GM18873 (cell line): ENCODE data around the gene SRY.
"Not testable (repeated sequence)": the region's sequence is repeated elsewhere in the genome, so short reads cannot be mapped to it uniquely, and the experiment has no call there.

ENCODE experiments used
- ATAC-seq: cut with Tn5 transposase; IDR thresholded peaks from one replicate; pipeline ENCODE4 v1.9.1; 2021; ENCODE audit warnings: mild to moderate bottlenecking, moderate library complexity, moderate number of reproducible peaks; ENCODE audit not compliant: unreplicated experiment, low FRiP score

The SRY gene

DNA sequence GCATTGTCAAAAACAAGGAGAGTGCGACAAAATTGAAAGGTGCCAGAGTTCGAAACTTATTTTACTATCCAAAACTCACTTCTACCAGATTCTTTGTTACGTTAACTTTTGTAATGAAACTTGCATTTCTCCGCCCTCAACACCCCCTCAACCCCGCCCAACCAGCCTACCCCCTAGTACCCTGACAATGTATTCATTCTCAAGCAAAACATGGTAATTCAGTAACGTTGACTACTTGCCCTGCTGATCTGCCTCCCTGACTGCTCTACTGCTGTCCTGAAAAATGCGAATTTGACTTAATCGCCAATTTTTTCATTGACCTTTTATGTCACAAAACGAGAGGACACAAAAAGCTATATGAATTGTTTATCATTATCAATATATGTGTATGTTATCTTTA is at the start of gene SRY:
Gene SRY, minus strand, starts transcription at position 83 of the 400 bp plus-strand sequence. Its CDS starts 79 bp downstream, at position 4.
- ATAC-seq: no peak

DNA sequence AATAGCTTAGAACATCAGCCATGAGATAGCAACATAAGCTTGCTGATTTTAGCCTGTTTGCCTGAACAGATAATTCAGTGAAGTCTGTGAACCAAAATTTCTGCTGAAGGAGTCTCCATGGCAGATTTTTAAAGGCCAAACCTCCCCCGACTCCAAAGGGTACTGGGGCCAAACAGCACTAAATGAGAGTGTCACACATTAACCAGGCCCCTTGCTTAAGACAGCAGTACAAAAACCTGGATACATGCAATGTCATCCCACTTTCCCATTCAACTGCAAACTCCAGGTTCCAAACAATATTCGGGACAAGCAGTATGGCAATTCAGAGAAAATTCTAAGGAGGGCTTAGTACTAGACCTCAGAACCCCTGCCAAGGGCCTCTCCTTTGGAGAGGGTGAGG is 49.6 kb upstream of the SRY start:
- ATAC-seq: no peak

DNA sequence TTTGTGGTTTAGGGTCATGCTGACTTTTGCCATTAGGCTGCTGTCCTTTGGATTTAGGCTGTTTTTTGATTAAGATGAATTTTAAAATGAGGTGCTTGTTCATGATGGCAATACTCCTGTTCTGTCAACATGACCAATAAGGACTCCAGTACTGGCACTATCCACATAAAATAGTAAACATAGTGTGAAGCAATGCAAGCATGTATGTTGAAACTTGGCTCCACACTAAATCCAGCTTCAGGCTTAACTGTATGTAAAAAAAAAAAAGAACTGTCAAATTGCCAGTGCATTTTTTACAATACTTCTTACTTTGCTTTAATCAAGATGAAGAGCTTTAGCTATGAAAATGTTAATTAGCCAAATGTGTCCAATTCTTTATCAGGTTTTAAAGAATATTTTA is 47.7 kb upstream of the SRY start:
- ATAC-seq: no peak

DNA sequence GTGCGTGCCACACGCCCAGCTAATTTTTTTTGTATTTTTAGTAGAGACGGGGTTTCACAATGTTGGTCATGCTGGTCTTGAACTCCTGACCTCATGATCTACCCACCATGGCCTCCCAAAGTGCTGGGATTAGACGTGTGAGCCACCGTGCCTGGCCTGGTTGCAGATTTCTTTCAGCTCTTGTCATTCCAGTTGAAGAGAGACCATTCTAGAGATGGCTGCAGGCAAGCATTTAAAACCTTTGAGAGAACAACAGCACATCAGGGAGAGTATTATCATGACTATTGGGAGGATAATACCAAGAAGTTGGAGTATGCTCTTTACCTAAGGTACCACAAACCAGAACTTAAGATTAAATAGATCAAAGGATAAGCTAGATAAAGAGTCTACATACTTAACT is 41.0 kb upstream of the SRY start:
- ATAC-seq: no peak

DNA sequence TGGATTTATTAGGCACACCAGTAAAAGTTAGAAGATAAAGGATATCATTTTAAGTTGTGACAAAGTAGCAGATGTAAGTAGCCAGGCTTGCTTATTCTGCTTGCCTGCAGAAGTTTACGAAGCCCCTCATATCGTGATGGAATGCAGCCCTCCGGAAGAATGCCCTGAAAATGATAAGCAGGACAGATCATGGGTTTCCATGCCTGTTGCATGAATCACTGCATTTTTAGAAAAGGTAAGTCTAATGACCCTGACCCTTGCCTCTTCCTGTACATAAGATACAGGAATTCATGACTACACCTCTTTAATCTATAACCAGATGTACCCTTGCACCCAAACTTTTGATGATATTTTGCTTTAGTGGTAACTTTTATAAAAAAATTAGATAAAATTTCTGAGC is 37.0 kb upstream of the SRY start:
- ATAC-seq: no peak

DNA sequence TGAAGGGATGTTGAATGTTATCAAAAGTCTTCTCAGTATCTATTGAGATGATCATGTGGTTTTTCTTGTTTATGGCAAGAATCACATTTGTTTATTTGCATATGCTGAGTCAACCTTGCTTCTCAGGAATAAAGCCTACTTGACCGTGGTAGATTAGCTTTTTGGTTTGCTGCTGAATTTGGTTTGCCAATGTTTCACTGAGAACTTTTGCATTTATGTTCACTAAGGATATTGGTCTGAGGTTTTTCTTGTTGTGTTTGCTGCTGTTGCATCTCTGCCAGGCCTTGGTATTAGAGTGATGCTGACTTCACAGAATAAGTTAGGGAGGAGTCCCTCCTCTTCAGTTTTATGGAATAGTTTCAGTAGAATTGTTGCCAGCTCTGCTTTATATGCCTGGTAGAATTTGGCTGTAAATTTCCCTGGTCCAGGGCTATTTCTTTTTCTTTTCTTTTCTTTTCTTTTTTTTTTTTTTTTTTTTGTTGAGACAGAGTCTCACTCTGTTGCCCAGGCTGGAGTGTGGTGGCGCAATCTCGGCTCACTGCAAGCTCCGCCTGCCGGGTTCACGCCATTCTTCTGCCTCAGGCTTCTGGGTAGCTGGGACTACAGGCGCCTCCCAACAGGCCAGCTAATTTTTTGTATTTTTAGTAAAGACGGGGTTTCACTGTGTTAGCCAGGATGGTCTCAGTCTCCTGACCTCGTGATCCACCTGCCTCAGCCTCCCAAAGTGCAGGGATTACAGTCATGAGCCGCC is 29.8 kb upstream of the SRY start:
- not testable (repeated sequence) for ATAC-seq

DNA sequence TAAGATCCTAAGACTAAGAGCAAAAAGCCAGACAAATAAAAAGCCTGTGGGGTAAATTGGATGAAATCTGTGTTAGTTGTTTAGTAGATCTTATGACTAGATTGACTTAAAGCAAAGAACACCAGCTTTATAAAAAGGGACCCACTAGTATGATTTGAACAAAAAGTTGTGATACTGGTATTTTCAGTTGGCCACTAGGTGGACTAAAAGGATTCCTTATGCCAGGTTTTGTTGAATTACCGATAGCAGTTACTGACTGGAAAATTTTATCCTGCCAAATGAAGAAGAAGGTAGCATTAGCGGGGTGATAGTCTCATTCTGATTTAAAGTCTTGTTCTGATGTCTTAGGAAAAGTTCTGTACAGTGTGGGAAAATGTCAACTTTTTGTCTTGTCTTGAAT is 12.8 kb upstream of the SRY start:
- ATAC-seq: no peak

DNA sequence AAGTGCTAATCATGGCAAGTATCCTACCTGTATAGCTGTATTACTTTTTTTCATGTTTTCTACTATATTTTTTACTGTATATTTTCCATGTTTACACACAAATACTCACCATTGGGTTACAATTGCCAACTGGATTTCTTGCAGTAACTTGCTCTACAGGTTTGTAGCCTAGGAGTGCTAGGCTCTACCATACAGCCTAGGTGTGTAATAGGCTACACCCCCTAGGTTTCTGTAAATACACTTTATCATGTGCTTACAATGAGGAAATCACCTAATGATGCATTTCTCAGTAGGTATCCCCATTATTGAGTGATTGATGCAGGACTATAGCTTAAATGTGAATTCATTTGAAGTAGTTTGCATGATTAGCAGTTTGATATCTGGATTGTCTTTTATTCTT is 10.5 kb upstream of the SRY start:
- ATAC-seq: no peak

DNA sequence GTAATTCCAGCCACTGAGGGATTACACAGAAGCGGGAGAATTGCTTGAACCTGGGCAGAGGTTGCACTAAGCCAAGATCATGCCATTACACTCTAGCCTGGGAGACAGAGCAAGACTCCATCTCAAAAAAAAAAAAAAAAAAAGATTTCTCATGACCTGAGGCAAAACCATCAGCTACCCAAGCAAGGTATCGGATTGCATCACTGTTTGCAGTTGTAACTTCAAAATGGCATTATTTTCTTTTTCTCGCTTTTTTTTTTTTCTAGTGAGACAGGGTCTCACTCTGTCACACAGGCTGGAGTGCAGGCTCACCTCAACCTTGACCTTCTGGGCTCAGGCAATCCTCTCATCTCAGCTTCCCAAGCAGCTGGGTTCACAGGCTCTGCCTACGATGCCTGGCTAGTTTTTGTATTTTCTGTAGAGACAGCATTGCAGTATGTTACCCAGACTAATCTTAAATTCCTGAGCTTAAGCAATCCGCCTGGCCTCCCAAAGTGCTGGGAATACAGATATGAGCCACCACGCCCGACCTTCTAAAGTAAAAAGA is 9.6 kb upstream of the SRY start:
- ATAC-seq: no peak

DNA sequence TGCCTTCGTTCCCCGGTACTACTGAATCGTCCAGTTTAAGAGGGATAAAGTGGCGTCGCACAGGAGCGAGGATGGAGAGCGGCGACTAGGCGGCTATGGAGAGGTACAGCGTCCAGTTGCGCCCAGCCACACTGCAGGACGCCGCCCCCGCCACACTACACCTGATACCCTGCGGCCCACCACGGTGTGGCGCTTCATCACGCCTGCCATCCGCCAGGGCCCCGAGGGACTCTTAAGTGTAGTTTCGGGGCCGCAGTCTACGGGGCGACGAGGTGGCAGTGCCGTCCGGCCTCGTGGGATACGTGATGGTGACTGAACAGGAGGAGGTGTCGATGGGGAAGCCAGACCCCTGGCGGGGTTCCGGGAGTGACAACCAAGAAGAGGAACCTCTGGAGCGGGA is 2.3 kb upstream of the SRY start:
- ATAC-seq: no peak

DNA sequence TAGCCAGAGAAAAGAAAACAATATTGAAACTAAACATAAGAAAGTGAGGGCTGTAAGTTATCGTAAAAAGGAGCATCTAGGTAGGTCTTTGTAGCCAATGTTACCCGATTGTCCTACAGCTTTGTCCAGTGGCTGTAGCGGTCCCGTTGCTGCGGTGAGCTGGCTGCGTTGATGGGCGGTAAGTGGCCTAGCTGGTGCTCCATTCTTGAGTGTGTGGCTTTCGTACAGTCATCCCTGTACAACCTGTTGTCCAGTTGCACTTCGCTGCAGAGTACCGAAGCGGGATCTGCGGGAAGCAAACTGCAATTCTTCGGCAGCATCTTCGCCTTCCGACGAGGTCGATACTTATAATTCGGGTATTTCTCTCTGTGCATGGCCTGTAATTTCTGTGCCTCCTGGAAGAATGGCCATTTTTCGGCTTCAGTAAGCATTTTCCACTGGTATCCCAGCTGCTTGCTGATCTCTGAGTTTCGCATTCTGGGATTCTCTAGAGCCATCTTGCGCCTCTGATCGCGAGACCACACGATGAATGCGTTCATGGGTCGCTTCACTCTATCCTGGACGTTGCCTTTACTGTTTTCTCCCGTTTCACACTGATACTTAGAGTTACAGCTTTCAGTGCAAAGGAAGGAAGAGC is 488 bp downstream of the SRY start:
- ATAC-seq: no peak
